ENCODE results near the gene NSG1. TPM values are rescaled to one million over a fixed set of nuclear protein-coding genes. Genes with fewer than 3 reads are reported as not detected.
"Not testable (repeated sequence)": the region's sequence is repeated elsewhere in the genome, so short reads cannot be mapped to it uniquely, and the experiment has no call there.

The NSG1 gene
- total and polyA plus RNA-seq, 4 donors: 0.58 to 1.5 (median 0.78) TPM; not detected in 1

GRCh38 chr4:4461178-4461577 lies 74.3 kb downstream of the NSG1 start:
- Histone ChIP-seq H3K27ac (ENCODE audit: low read depth in 1 of 2, low read length in 2 of 2) (no peak overlapping the region), H3K9me3 (ENCODE audit: control insufficient read depth, low read length) (no peaks in the 10 kb centered on the region), H3K27me3 (ENCODE audit: control insufficient read depth in 1 of 2, insufficient read depth in 2 of 2, low read length in 1 of 2) (no peaks in the 10 kb centered on the region), H3K36me3 (ENCODE audit: control insufficient read depth in 1 of 2, insufficient read depth in 2 of 2, low read length in 1 of 2) (peaks cover 0 to 2% of the 10 kb centered on the region in 2 donors), H3K4me1 (ENCODE audit: control insufficient read depth in 1 of 2, insufficient read depth in 2 of 2, low read length in 2 of 2) (no peaks in the 10 kb centered on the region), H3K4me3 (ENCODE audit: low read length in 2 of 2) (no peak overlapping the region)
- DNase-seq: no peak
- intact Hi-C loops (cut with DNase I): no loop called here
- no peak for ATAC-seq (ENCODE audit: low FRiP score)

- H3K27ac ChIP-seq (ENCODE audit: low read depth in 1 of 2, low read length in 2 of 2): no peak overlapping the region
- DNase-seq (no peak), ATAC-seq (ENCODE audit: low FRiP score) (no peak)
- H3K9me3 ChIP-seq (ENCODE audit: control insufficient read depth, low read length): no peaks in the 10 kb centered on the region
- no peaks in the 10 kb centered on the region for H3K4me1 ChIP-seq (ENCODE audit: control insufficient read depth in 1 of 2, insufficient read depth in 2 of 2, low read length in 2 of 2)
- H3K4me3 ChIP-seq (ENCODE audit: low read length in 2 of 2): no peak overlapping the region
- H3K36me3 ChIP-seq (ENCODE audit: control insufficient read depth in 1 of 2, insufficient read depth in 2 of 2, low read length in 1 of 2): peaks cover 0 to 2% of the 10 kb centered on the region in 2 donors
- no peaks in the 10 kb centered on the region for H3K27me3 ChIP-seq (ENCODE audit: control insufficient read depth in 1 of 2, insufficient read depth in 2 of 2, low read length in 1 of 2)
- WGBS, 2 donors: 85 to 88% methylated on average over 5 of the region's 5 CpGs
- intact Hi-C loops (cut with DNase I): no loop called here
These were observed 74.9 kb downstream of the NSG1 start for GRCh38 chr4:4461850-4462249.

- intact Hi-C loops (cut with DNase I): no loop called here
- 37 to 51% methylated on average over 3 of the region's 3 CpGs for WGBS, 2 donors
- H3K27ac ChIP-seq (ENCODE audit: low read depth in 1 of 2, low read length in 2 of 2): no peak overlapping the region
- ATAC-seq (ENCODE audit: low FRiP score) (no peak), DNase-seq (no peak)
- no peak overlapping the region for H3K4me3 ChIP-seq (ENCODE audit: low read length in 2 of 2)
- H3K36me3 ChIP-seq (ENCODE audit: control insufficient read depth in 1 of 2, insufficient read depth in 2 of 2, low read length in 1 of 2): peaks cover 0 to 2% of the 10 kb centered on the region in 2 donors
- H3K27me3 ChIP-seq (ENCODE audit: control insufficient read depth in 1 of 2, insufficient read depth in 2 of 2, low read length in 1 of 2): no peaks in the 10 kb centered on the region
- no peaks in the 10 kb centered on the region for H3K4me1 ChIP-seq (ENCODE audit: control insufficient read depth in 1 of 2, insufficient read depth in 2 of 2, low read length in 2 of 2)
- no peaks in the 10 kb centered on the region for H3K9me3 ChIP-seq (ENCODE audit: control insufficient read depth, low read length)
These were observed 76.1 kb downstream of the NSG1 start for GRCh38 chr4:4462970-4463369.

- H3K9me3 ChIP-seq (ENCODE audit: control insufficient read depth, low read length); H3K36me3 ChIP-seq (ENCODE audit: control insufficient read depth in 1 of 2, insufficient read depth in 2 of 2, low read length in 1 of 2); ATAC-seq (ENCODE audit: low FRiP score); DNase-seq; intact Hi-C loops (cut with DNase I); H3K4me1 ChIP-seq (ENCODE audit: control insufficient read depth in 1 of 2, insufficient read depth in 2 of 2, low read length in 2 of 2); H3K27me3 ChIP-seq (ENCODE audit: control insufficient read depth in 1 of 2, insufficient read depth in 2 of 2, low read length in 1 of 2); H3K27ac ChIP-seq (ENCODE audit: low read depth in 1 of 2, low read length in 2 of 2); H3K4me3 ChIP-seq (ENCODE audit: low read length in 2 of 2): not testable (repeated sequence)
- 99 to 100% methylated on average over 3 of the region's 3 CpGs for WGBS, 2 donors
These were observed 78.3 kb downstream of the NSG1 start for GRCh38 chr4:4465238-4465637.

Other genes with a start within 250 kb of the NSG1 start
- not detected for gene OTOP1, start 160.2 kb upstream of the NSG1 start, total RNA-seq
- gene OTOP1, start 160.2 kb upstream of the NSG1 start, polyA plus RNA-seq: not detected
- gene TMEM128, start 138.9 kb upstream of the NSG1 start, total RNA-seq: 10 to 100 TPM; 14.8 to 15.6 TPM
- gene TMEM128, start 138.9 kb upstream of the NSG1 start, polyA plus RNA-seq: 10 to 100 TPM; 21.0 to 27.8 TPM
- 10 to 100 TPM in 1 of 2 donors, 1 to 10 TPM in 1; 9.6 to 12.1 TPM for gene LYAR, start 96.9 kb upstream of the NSG1 start, total RNA-seq
- gene LYAR, start 96.9 kb upstream of the NSG1 start, polyA plus RNA-seq: 10 to 100 TPM; 12.1 to 14.8 TPM
- 1 to 10 TPM; 4.9 to 7.4 TPM for gene ZBTB49, start 96.9 kb upstream of the NSG1 start, total RNA-seq
- 1 to 10 TPM; 1.4 to 4.8 TPM for gene ZBTB49, start 96.9 kb upstream of the NSG1 start, polyA plus RNA-seq
- gene STX18, start 154.9 kb downstream of the NSG1 start, total RNA-seq: 10 to 100 TPM; 23.6 to 36.0 TPM
- 10 to 100 TPM; 21.2 to 32.2 TPM for gene STX18, start 154.9 kb downstream of the NSG1 start, polyA plus RNA-seq

All from aorta (tissue), 5 donors.